ENCODE results near the gene WASF1. TPM values are rescaled to one million over a fixed set of nuclear protein-coding genes. Genes with fewer than 3 reads are reported as not detected.

WASF1 gene
- total RNA-seq, result 6.3 and 8.7 TPM in 2 replicates

GRCh38 chr6:110179406-110180227 lies at the start of gene WASF1:
Gene WASF1 (minus strand): TSS chr6:110179670. CDS start chr6:110127601, 52,069 bp downstream.

GRCh38 chr6:110180228-110181008 lies 948 bp upstream of the WASF1 start, which contains the start of gene CDC40:
Gene CDC40 (plus strand): TSS chr6:110180427. CDS start chr6:110180445, 18 bp downstream.

Other genes with a start within 250 kb of the WASF1 start
- not detected in 2 replicates for gene GPR6, start 201.4 kb downstream of the WASF1 start, total RNA-seq
- gene CDC40, start 757 bp upstream of the WASF1 start, total RNA-seq, result 14.0 and 15.1 TPM in 2 replicates
- not detected in 2 replicates for gene METTL24, start 178.7 kb upstream of the WASF1 start, total RNA-seq
- 1.9 TPM in 1 of 2 replicates, not detected in the other for gene DDO, start 235.9 kb upstream of the WASF1 start, total RNA-seq

Measured in tracheal epithelial cell (primary cell).